HUES48 (cell line): ENCODE results near the gene ZNF644.
"Not testable (repeated sequence)": the region's sequence is repeated elsewhere in the genome, so short reads cannot be mapped to it uniquely, and the experiment has no call there.

Source experiments
- H3K27ac ChIP-seq: one replicate; pipeline ENCODE4 v1.7.0; 2013; ENCODE audit warnings: low read depth, low read length, inconsistent platforms
- H3K27me3 ChIP-seq: 2 replicates; pipeline ENCODE4 v1.6.1; 2013; ENCODE audit warnings: mild to moderate bottlenecking, low read length; ENCODE audit not compliant: control insufficient read depth, insufficient read depth
- H3K36me3 ChIP-seq: 2 replicates; pipeline ENCODE4 v1.6.1; 2013; ENCODE audit warnings: low read length; ENCODE audit not compliant: control insufficient read depth, insufficient read depth
- H3K4me1 ChIP-seq: 2 replicates; pipeline ENCODE4 v1.6.1; 2013; ENCODE audit warnings: mild to moderate bottlenecking, low read length; ENCODE audit not compliant: control insufficient read depth, insufficient read depth
- H3K4me3 ChIP-seq: 2 replicates; pipeline ENCODE4 v1.5.1; 2013; ENCODE audit warnings: mild to moderate bottlenecking, low read depth, low read length
- H3K9ac ChIP-seq: 2 replicates; pipeline ENCODE4 v1.6.1; 2013; ENCODE audit warnings: mild to moderate bottlenecking, low read depth, low read length, moderate library complexity
- H3K9me3 ChIP-seq: 2 replicates; pipeline ENCODE4 v1.6.1; 2013; ENCODE audit warnings: low read length; ENCODE audit not compliant: control insufficient read depth, insufficient read depth

ZNF644 gene

DNA sequence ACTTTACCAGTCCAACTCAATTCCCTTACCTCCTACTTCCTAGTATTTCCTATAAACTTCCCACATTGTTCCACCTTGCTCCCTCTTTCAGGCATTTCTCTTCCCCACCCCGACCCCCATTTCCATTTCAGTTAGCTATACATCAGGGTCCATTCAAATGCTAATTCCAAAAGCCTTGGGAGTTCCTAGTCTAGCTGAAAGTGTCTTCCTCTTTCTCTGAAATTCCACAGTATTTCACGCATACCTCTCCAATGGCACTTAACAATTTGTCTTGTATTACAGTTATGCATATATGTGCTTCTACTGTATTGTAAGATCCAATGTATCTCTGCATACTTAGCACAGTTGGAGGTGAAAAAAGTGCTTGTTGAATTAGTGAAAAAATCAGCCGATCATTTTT, 94.9 kb downstream of the ZNF644 start:
- Histone ChIP-seq H3K4me1 (peaks cover 63% of the 10 kb centered on the region), H3K4me3 (peak overlapping the region; percentile 34), H3K27me3 (no peaks in the 10 kb centered on the region), H3K9ac (no peak overlapping the region), H3K27ac (peak overlapping the region; percentile 83), H3K36me3 (peaks cover 9% of the 10 kb centered on the region), H3K9me3 (no peaks in the 10 kb centered on the region)

DNA sequence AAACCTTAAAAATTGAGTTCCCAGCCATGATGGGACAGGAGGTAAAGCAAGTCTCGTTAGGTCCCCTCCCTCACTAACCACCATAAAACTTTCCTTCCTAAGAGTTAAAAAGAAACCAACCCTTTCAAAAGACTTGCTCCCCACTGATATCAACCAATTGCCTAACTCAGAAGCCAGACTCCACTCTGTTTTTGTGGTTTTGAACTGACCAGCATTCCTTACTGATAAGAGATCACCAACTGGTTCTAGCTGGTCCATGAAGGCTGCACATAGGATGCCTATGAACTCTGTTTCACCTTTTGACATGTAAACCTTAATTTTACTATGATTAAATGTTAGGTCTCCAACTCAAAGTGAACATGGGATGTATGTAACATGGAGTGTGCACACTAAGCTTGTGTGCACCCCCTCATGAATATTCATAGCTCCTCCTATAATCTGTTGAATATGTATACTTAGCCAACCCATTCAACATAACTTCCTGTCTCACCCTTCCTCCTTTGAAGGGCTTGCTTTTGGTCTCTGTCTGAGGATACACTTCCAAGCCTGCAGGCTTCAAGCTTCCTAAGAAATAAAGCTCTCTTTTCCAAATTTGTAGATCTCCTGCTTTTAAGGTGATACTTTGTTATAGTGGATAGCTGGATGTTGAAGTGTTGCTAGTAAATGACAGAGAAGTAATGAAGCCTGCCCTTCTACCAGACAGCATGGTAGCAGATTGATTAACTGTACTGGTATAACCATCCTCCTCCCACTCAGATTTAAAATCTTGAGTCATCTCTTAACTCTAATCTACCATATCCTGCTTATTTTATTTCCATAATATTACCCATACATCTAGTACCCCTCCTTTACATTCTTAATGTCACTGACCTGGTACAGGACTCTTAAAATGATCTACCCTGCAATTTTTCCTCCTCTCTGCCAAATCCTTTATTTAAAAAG, 95.6 kb downstream of the ZNF644 start:
- no peak overlapping the region for H3K9ac ChIP-seq
- peak overlapping the region; percentile 34 for H3K4me3 ChIP-seq

DNA sequence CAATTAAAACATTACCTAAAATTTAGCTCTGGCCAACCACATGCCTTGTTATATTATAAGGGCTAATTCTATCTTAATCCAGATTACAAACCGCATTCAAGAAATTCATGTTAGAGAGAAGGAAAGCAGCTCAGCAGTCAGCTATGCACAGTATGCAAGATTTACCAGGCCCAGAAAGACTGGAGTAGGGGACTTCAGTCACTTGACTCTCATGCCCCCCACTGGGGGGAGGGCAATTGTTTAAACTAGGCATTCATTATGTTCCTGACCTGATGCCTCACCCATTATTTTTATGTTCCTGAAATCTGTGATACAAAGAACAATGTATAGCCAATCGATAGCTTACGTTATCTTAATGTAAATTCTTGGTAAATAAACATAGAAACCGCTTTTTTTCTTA, 96.9 kb downstream of the ZNF644 start:
- H3K27ac ChIP-seq, result peak overlapping the region; percentile 83
- H3K9ac ChIP-seq, result no peak overlapping the region
- peaks cover 72% of the 10 kb centered on the region for H3K4me1 ChIP-seq
- H3K4me3 ChIP-seq, result 0 out of 2 replicates have a peak overlapping the region, but pooled peaks have one; percentile 9
- no peaks in the 10 kb centered on the region for H3K9me3 ChIP-seq
- H3K36me3 ChIP-seq, result no peaks in the 10 kb centered on the region
- no peaks in the 10 kb centered on the region for H3K27me3 ChIP-seq

More for the DNA sequence above, 95.6 kb downstream of the ZNF644 start:
- peaks cover 5% of the 10 kb centered on the region; the same call in 1 of the 2 replicates for H3K36me3 ChIP-seq
- no peaks in the 10 kb centered on the region for H3K9me3 ChIP-seq
- H3K27me3 ChIP-seq, result no peaks in the 10 kb centered on the region
- peak overlapping the region; percentile 83 for H3K27ac ChIP-seq
- H3K4me1 ChIP-seq, result peaks cover 63% of the 10 kb centered on the region

DNA sequence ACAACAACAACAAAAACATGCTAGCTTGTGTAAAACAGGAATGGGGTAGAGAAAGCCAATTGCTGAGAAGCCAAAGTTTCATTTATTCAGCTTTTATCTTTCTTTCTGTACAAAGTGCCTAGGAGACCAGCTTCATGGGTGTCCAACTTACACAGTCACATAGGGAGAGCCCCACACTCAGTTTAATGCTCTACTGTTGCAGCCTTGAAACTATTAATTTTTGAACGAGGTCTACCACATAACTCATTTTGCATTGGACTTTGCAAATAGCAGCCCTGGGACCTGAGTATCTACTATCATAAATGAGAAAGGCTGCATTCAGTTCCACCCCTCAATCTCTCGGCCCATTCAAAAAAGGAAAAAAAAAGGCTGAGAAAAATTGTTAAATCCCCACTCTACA, 98.8 kb downstream of the ZNF644 start:
- Histone ChIP-seq H3K9me3 (no peaks in the 10 kb centered on the region), H3K27ac (peak overlapping the region; percentile 7), H3K36me3 (0 out of 2 replicates have a peak, but pooled peaks cover 3% of the 10 kb centered on the region), H3K4me3 (no peak overlapping the region), H3K4me1 (peaks cover 83% of the 10 kb centered on the region), H3K9ac (no peak overlapping the region), H3K27me3 (no peaks in the 10 kb centered on the region)

DNA sequence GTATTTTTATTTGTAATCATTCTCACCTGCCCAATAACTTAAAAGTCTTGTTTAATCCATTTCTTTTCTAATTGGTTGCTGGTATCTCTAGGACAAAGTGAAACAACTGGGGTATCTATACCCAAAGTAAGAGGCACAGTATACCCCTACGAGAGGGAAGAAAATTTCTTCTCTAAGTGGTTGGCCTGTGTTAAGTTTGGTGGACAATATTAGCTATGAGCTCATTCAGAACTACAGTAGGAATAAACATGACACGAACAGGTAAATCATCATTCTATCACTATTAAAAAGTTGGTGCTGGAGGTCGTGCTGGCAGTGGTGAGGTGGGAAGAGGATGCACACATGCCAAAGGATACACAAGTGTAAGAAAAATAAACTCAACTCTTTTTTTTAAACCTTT, 99.6 kb downstream of the ZNF644 start:
- Histone ChIP-seq H3K27me3 (no peaks in the 10 kb centered on the region), H3K4me1 (peaks cover 80% of the 10 kb centered on the region), H3K9ac (no peak overlapping the region), H3K9me3 (no peaks in the 10 kb centered on the region), H3K4me3 (no peak overlapping the region), H3K36me3 (peaks cover 10% of the 10 kb centered on the region), H3K27ac (no peak overlapping the region)

DNA sequence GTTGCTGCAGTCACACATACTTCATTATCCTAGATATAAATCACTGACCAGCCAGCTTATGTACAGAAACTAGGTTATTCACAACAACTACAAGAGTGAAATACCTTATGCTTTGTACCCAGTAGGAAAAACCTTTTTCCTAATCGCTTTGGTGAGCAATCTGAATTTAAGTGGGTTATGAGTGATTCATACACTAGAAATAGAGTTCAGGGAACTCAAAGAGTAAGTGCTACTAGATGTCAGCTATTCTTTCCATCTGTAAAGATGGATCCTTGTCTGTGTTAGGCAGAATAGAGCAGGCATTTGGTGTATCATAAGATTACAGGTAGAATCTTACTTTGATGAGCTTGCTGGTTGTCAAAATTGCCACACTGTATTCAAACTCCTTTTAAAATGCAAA, 101.9 kb downstream of the ZNF644 start:
- peaks cover 33% of the 10 kb centered on the region for H3K36me3 ChIP-seq
- no peaks in the 10 kb centered on the region for H3K9me3 ChIP-seq
- no peak overlapping the region for H3K27ac ChIP-seq
- no peak overlapping the region for H3K9ac ChIP-seq
- no peaks in the 10 kb centered on the region for H3K27me3 ChIP-seq
- peaks cover 58% of the 10 kb centered on the region for H3K4me1 ChIP-seq
- no peak overlapping the region for H3K4me3 ChIP-seq

DNA sequence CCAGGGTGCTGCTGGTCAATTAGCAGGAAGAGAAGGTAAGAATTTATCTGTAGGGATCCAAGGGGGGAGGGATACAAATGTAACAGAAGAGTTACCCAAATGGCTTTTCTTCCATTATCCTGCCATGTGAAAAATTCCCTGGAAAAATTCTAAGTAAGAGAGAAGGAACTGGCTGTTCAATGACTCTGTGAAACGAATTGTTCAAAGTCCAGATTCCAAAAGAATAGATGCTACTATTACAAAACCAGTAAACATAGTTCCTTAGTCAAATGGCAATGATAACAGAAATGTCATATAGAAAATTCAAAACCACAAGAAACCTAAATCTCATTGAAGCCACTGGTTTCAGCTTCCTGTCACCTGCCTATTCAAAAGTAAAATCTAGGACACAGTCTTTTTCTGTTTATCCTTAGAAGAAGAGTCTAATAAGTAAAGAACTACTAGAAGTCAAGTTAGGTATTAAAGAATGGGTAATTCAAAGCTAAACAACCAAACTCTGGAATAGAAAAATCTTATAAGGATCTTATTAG, 102.6 kb downstream of the ZNF644 start:
- Histone ChIP-seq H3K9ac (no peak overlapping the region), H3K36me3 (peaks cover 39% of the 10 kb centered on the region), H3K9me3 (no peaks in the 10 kb centered on the region), H3K27ac (no peak overlapping the region), H3K27me3 (no peaks in the 10 kb centered on the region), H3K4me1 (peaks cover 51% of the 10 kb centered on the region), H3K4me3 (no peak overlapping the region)

DNA sequence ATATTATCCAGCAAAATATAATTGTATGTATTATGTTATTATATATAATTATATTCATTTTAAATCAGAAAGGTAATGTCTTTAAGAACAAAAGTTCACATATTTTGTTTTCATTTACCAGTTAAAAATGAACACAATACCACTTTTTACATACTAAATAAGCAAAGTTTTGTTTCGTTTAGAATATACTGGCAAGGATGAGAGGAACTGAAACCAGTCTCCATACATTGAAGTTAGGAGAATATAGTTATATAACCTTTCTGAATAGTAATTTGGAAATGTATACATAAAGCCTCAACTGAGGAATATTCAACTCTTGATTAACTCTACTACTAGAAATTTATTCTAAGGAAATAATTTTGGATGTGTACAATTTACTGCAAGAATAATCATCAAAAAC, 110.5 kb downstream of the ZNF644 start:
- Histone ChIP-seq H3K4me3 (no peak overlapping the region), H3K36me3 (peaks cover 30% of the 10 kb centered on the region), H3K9me3 (no peaks in the 10 kb centered on the region), H3K27ac (no peak overlapping the region), H3K4me1 (no peaks in the 10 kb centered on the region), H3K9ac (no peak overlapping the region), H3K27me3 (no peaks in the 10 kb centered on the region)

DNA sequence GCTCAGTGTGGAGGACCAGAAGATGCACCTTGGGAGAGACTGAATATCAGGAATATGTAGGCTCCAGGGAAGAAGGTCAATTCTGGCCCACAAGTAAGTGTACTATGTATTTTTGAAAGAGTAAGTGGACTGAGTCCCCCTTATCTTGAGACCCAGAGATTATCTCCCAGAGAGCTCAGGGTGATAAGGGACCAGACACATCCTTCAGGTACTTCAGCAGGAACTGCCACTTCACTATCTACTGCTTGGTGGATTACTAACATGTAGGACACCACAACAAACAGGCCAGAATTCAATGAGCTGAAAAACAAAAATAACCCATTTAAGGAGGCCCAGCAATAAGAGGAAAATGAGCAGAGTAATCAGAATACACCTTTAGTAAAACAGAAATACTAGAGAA, 119.2 kb downstream of the ZNF644 start:
- peaks cover 29% of the 10 kb centered on the region for H3K36me3 ChIP-seq
- H3K9me3 ChIP-seq, result no peaks in the 10 kb centered on the region
- H3K27ac ChIP-seq, result no peak overlapping the region
- peaks cover 7% of the 10 kb centered on the region; the same call in 1 of the 2 replicates for H3K4me1 ChIP-seq
- H3K4me3 ChIP-seq, result no peak overlapping the region
- H3K27me3 ChIP-seq, result no peaks in the 10 kb centered on the region
- H3K9ac ChIP-seq, result no peak overlapping the region

DNA sequence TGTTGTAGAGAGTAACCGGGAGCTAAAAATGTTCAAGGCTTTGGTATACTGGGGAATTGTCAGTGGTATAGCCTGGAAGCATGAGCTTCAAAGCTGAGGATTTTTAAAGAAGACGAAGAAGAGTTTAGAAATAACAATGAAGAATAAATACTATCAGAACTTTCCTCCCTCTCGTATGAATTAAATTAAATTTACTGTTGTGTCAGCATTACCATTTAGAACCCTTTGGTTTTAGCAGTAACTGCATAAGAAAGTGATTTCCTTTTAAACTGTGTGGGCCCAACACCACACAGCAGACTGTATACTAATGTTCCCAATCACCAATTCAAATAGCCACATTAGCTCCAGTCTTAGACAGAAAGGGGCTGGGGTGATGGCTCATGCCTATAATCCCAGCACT, 122.6 kb downstream of the ZNF644 start:
- Histone ChIP-seq H3K4me1 (peaks cover 7% of the 10 kb centered on the region; the same call in 1 of the 2 replicates), H3K4me3 (no peak overlapping the region), H3K27ac (no peak overlapping the region), H3K9me3 (no peaks in the 10 kb centered on the region), H3K36me3 (peaks cover 24% of the 10 kb centered on the region), H3K9ac (no peak overlapping the region), H3K27me3 (no peaks in the 10 kb centered on the region)

DNA sequence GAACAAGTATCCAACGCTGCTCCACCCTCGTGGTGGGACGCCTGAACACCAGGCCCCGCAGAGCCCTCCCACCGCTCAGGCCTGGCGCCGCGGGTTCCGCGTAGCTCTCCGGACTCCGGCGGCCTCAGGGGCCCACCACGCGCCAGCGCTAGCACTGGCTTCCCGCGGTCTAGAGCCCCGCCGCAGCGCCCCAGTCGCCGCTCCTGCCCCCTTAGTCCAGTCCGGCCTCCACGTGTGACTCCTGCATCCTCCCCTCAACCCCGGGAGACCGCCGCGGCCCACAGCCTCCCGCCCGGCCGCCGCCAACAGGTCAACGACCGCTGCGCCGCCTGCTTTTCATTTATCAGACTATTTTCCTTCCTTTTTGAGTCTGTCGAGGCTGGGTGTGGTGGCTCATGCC, 128.2 kb downstream of the ZNF644 start:
- not testable (repeated sequence) for H3K27me3 ChIP-seq, H3K36me3 ChIP-seq, H3K4me3 ChIP-seq, H3K27ac ChIP-seq, H3K4me1 ChIP-seq, H3K9me3 ChIP-seq, H3K9ac ChIP-seq
